GM19455 (cell line): ENCODE measurements around the gene ATXN1.
A peak's percentile ranks its signal among the peaks of the same experiment; 100 is the strongest.

Source experiments
- ATAC-seq: cut with Tn5 transposase; IDR thresholded peaks from one replicate; pipeline ENCODE4 v1.9.1; 2021; ENCODE audit not compliant: unreplicated experiment

The ATXN1 gene

DNA sequence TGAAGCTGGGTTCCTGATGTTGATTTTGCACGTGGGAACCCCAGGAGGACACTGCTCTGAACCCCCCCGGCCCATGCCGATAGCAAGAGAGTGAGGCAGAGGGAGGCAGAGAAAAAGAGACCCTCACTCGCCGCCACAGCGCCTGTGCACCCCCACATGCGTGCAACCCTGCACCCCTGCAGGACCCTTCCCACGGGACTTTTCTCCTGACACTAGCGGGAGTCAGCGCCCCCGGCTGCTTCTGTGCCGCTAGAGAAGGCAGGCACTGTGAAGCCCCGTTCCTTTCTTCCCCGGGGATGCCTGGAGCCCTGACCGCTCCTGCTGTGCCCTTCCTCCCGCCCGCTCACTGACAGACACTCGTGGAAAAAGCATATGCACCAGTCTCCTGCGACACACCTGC is 455.5 kb downstream of the ATXN1 start:
- peak; percentile 18 for ATAC-seq

- peak; percentile 78 for ATAC-seq
Measured at GRCh38 chr6:16305246-16305725, 456.0 kb downstream of the ATXN1 start.

DNA sequence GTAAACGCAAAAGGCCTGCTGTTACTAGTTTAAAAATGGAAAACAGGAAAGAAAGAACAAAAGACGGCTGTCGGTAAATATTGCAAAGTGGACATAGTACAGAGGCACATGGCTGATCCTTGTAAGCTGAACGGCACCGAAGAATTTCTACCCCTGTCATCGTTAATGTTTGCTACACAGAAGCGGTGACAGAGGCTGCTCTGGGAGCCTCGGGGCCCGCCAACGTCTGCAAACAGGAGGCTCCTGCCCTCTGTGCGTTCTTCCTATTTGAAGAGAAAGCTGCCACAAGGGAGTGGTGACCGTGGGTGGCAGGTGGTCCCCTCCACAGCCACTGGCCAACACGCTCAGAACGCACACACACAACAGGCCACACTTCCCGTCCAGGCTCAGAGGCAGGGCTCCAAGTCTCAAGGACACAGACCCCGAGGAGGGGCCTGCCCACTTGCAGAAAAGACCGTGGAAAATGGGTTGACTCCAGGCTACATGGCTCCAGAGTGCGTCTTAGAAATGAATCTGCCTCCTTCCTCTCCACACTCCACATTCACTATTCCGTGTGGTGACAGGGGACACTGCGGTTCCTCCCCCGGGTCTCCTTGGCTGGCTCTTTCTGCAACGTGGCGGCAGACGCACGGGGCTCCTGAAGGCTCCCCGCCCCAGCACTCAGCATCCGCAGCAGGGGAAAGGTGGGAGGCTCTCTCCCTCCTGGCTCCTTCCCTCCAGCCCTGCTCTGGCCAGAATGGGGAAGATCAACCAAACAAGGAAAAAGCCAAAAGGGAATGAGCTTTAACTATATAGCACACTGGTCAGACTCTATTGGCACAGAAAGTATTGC is 458.3 kb downstream of the ATXN1 start:
- ATAC-seq = no peak

- peak; percentile 39 for ATAC-seq
Measured at GRCh38 chr6:16301511-16301910, 459.7 kb downstream of the ATXN1 start.

- no peak for ATAC-seq
Measured at GRCh38 chr6:16299861-16300260, 461.4 kb downstream of the ATXN1 start.

- ATAC-seq = no peak
Measured at GRCh38 chr6:16296061-16296670, 465.1 kb downstream of the ATXN1 start.

DNA sequence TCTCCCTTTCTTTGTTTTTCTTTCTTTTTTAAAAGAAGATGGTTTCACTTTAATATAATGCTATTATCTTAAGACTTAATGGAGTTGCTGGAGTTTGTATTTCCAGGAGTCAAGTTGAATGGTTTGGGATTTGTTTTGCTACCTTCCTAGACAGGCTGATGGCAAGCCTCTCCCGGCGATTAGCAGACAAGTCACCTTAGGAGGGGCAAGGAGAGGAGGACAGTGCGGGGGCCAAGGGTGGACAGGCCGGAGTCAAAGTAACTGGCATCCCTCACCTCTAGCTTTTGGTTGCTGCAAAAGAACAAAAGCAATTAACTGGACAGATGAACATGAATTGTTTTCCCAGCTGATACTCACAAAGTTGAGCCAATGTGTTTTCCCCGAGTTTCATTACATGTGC is 465.8 kb downstream of the ATXN1 start:
- no peak for ATAC-seq

DNA sequence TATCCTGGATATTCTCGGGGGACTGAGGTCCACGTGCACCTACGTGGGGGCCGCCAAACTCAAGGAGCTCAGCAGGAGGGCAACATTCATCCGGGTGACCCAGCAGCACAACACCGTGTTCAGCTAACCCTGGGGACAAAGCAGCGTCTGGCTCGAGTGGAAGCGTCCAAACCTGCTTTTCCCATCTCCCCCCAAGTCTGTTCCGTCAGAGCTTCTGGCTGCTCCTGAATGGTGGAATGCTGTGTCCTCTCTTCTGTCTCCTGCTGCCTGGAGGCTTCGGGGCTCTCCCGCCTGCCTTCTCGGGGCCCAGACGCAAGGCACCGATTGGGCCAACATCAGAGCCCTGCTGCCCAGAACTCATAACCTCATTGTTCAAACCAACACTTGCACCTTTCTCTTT is 466.2 kb downstream of the ATXN1 start:
- ATAC-seq = no peak

DNA sequence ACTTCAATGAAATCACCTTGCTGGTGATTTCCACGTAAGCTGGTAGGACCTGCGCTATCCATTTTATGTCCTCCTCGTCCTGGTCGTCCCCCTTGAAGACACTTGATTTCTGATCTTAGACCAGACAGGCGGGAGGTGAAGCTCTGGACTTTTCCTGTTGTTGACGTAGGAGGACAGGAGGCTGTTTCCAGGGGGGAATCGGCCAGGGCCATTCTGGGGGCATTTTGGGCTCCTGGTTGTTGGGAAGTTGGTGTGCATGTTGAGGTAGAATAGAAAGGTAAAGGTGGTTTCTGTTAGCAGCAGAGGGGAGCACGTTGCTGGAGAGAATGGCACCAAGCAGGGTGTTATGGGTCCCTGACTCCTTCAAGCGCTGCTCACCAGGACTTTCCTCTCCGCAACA is 466.9 kb downstream of the ATXN1 start:
- ATAC-seq = no peak

GRCh38 chr6:16292942-16293341 is 468.3 kb downstream of the ATXN1 start:
- ATAC-seq = no peak

GRCh38 chr6:16292432-16292831 is 468.8 kb downstream of the ATXN1 start:
- no peak for ATAC-seq

DNA sequence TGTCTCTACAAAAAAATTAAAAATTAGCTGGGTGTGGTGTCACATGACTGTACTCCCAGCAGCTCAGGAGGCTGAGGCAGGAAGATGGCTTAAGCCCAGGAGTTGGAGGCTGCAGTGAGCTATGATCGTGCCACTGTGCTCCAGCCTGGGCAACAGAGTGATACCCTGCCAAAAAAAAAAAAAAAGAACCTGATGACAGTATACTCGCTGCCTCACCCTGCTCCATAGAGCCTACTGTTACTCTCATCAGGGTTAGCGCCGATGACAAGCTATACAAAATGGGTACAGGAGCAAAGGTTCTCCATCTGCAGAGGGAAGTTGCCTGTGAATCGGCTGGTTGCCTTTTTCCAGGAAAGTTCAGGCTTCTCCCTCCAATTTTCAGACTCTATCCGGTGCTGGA is 469.5 kb downstream of the ATXN1 start:
- ATAC-seq = no peak

GRCh38 chr6:16288163-16288562 is 473.1 kb downstream of the ATXN1 start:
- no peak for ATAC-seq

DNA sequence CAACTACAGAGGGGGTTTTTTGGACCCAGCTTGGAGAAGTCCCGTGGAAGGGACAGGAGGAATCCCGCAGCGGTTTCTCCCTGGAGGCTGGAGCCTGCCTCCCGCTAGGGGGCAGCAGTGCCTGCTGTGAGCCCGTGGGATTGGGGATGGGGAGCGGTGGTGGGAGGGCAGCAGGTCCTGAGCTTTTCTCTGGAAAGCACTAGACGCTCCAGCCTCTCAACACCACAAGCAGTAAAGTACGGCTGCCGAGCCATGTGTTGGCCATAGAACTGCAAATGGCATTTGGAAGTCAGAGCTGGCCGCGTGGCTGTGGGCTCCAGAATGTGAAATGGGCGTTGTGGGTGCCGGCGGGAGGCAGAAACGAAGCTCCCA is 475.1 kb downstream of the ATXN1 start:
- ATAC-seq = no peak

- ATAC-seq = no peak
Measured at GRCh38 chr6:16285467-16286150, 475.7 kb downstream of the ATXN1 start.

DNA sequence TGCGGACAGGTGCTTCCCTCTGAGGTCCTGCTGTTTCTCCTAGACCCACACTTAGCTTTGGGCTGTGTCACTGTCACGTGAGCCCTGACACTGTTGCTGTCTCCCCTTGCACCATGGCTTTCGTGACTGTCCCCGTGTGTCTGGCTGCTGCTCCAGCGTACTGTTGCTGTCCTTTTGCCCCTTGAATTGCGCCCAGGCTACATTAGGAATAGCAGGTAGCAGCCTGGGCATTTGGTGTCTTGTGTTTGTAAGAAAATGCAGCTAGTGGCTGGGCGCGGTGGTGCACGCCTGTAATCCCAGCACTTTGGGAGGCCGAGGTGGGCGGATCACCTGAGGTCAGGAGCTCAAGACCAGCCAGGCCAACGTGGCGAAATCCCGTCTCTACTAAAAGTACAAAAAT is 476.8 kb downstream of the ATXN1 start:
- ATAC-seq = no peak

- no peak for ATAC-seq
Measured at GRCh38 chr6:16282370-16282769, 478.9 kb downstream of the ATXN1 start.

DNA sequence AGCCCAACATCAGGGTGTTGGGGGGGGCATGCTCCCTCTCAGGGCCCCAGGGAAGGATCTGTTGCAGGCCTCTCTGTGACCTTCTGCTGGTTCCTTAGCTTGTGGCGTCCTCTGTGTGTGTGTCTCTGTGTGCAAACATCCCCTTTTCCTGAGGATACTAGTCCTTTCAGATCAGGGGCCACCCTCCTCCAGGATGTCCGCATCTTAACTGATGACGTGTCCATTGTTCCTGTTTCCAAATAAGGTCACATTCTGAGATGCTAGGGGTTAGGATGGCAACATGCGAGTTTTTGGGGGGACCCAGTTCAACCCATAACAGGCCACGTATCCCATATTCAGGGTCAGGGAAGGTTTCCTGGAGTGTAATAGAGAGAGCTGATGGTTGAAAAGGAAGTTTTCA is 482.0 kb downstream of the ATXN1 start:
- no peak for ATAC-seq

DNA sequence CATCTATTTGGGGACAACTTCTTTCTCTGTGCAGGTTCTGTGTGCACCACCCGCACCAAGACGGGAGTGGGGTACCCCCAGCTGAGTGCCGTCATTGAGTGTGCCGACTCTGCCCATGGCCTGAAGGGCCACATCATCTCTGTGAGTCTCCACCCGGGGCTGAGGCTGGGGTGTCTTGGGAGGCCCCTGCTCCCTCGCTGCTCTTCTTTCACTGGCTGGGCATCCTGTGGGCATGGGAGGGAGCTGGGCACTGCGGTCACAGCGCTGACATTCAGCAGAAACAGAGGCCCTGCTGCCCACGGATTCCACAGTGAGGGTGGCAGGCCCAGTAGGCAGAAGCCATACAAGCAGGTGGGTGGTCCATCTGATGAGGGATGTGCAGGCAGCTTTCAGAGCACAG is 482.5 kb downstream of the ATXN1 start:
- ATAC-seq = no peak

DNA sequence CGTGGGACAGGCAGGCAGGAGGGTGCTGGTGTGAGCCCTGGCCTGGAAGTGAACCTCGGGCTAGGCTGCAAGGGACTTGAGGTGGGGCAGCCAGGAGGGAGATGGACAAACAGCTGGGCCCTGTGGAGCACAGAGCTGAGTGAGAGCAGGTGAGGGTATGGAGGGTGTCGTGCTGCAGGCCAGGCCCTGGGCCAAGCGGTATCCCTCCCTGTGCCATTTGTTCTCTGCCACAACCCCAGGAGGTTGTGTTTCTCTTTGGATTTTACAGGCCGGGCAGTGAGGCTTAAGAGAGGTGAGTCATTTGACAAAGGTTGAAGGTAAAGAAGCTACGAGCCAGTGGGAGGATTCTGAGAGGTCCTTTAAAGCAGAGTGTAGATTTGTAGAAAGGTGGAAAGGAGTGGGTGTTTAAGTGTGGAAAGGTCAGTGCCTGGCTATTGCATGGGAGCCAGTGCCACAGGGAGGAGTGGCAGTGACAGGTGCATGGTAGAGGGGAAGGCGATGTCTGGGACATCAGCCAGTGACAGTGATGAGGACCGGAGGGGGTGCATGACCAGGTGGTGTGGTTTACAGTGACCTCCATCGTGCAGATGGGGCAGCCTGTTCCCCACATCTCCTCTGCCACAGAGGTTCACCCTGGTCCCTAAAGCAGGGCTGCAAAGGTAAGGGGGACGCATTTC is 483.1 kb downstream of the ATXN1 start:
- no peak for ATAC-seq
